GM18526 (cell line): ENCODE results near the gene DDX51.

Experiments
- POLR2A ChIP-seq: IDR thresholded peaks from 3 replicates; pipeline ENCODE4 v1.6.1; 2011; ENCODE audit not compliant: insufficient read length; ENCODE audit errors: extremely low read depth

Gene DDX51

DNA sequence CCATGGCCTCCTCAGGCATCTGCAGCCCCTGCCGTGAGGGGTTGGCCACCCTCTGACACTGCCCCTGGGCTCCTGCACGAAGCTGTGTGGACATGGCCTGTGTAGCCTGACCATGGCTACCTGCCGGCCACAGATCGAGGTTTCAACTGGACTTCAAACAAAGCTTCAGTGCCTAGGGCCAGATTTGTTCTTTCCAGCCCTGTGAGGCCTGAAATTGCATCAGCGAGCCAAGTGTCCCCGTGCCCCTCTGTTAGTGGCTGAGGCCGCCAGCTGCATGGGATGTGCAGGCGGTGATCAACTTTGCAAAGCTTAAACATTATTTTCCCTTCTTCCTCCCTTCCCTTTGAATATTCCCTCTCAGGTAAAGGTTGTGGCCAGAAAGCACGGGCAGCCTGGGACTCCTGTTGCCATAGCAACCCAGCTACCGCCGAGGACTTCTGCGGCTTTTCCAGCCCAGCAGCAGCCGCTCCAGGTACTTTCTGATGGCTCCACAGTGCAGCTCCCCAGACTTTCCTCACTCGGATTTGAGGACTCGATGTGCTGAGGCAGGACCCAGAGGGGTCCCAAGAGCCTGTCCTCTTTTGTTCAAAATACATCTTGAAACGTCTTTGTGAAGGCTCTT, 35.8 kb downstream of the DDX51 start:
- TF ChIP-seq POLR2A, result no peak

DNA sequence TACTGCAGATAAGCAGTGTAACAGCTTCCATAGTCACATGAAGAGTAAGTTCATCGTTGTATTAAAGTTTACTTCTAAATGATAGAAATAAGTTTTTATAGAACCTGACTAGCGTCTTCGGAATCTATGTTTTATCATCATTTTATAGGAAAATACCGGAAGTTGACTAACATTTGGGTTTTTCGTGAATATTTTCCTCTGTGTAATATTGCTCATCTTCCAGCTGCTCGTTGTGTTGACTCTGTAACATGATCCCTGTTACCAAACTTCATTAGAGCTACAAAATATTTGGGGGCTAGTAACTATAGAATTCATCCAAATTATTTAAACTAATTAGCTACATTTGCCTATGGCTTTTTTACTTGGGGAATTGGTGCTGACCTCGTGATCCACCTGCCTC, 37.2 kb downstream of the DDX51 start:
- TF ChIP-seq POLR2A, result no peak

DNA sequence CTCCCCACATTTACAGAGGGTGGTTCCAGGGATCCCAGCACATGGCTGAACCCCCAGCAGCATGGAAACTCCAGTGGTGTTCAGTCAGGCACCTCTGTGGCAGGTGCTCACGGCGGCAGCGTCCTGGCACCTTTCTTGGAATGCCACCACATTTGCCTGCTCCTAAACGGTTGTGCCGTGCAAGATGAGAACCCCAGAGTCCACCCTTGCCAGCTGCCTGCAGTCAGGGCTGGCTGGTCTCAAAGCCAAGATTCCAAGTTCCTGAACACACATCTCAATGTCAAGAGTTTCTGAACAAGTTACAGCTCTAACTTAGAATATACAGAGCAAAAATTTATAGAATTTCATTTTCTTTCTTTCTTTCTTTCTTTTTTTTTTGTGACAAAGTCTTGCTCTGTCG, 38.7 kb downstream of the DDX51 start:
- TF ChIP-seq POLR2A, result no peak

DNA sequence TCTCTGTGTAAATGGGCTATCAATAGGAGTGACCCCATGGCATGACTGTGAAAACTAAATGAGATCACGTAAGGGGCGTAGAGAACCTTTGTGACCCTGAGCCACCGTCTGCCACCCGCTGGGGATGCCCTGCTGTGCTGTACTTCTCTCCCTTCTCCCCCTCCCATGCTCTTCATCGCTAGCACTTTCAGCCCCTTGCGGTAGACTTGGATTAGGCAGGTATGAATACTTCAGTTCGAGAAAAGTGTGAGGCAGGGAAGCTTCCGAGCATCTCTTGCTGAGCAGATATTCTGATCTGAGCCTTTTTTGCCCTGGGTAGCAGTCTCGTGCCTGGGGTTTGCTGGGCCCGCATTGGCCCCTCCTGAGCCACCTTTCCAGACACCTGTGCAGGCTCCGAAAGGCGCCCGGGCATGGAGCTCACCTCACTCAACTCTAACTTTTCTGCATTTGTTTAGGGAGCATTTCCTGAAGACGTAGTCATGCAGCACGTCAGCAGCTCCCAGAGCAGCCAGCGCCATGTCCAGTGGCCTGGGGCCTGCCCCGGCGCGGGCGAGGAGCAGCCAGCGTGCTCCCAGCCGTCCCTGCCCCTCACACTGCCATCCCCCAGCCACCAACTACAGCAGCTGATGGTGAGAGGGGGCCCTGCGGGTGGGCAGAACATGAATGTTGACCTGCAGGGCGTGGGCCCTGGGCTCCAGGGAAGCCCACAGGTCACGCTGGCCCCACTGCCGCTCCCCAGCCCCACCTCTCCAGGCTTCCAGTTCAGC, 40.4 kb downstream of the DDX51 start:
- no peak for TF ChIP-seq POLR2A

DNA sequence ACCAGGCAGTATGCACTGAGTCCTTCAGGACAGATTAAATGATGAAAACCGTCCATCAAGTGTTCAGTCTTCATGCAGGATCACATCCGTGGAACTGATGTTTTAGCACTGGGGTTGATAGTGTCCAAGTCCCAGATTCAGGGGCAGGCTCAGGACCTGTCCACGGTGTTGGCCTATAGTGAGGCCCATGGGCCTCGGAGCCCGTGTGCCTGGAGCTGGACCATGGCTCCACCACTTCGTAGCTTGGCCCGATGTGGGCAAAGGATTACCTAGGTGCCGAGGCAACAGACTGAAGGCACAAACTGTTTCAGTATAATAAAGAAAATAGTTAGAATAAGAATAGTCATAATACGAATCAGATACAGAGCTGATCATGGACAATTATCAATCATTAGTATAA, 41.8 kb downstream of the DDX51 start:
- TF ChIP-seq POLR2A, result no peak

DNA sequence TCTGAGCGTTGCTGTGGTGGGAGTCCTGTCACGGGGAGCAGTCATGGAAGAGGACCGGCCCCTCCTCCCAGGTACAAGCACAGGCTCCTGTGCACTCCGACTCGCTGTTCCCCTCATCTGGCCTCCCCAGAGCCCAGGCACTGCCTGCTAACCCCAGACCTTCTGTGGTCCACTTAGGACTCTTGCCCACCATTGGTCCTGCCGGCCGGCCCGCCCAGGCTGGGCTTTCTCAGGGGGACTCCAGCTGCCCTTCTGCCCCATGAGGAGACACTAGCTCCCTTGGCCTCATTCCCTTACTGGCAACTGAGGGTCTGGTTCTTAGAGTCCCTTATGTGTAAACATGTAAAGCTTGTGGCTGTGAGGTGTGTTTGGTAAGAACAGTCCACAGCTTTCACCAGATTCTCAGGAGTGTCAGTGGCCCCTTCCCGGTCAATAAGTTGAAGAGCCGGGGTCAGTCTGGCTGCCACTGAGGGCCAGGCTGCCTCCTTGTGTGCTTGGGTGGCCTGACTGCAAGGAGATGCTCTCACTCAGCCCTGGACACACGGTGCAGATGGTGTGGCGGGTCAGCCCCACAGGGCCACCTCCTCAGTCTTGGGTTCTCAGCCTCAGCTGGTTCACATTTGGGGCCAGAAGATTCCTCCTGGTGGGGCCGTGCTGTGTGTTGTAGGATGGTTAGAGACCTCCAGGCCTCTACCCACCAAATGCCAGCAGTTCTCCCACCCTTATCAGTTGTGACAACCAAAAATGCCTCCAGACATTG, 43.6 kb downstream of the DDX51 start:
- TF ChIP-seq POLR2A, result no peak

DNA sequence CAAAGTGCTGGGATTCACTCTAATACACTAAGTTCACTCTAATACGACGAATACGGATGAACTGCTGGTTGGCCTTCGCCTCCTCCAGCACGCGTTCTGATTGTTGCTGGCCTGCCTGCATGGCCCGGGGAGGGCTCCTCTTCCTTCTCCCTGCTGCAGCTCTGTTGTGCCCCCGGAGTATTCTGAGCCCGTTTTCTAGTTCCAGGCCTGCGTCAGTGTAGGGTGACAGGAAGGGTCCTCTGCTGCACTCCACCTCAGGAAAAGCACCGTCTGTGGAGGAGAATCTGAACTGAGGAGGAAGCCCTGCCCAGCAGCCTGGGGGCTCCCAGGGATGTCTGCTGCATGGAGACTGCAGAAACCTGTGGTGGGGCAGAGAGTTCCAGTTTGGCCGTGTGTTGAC, 44.4 kb downstream of the DDX51 start:
- TF ChIP-seq POLR2A, result no peak

DNA sequence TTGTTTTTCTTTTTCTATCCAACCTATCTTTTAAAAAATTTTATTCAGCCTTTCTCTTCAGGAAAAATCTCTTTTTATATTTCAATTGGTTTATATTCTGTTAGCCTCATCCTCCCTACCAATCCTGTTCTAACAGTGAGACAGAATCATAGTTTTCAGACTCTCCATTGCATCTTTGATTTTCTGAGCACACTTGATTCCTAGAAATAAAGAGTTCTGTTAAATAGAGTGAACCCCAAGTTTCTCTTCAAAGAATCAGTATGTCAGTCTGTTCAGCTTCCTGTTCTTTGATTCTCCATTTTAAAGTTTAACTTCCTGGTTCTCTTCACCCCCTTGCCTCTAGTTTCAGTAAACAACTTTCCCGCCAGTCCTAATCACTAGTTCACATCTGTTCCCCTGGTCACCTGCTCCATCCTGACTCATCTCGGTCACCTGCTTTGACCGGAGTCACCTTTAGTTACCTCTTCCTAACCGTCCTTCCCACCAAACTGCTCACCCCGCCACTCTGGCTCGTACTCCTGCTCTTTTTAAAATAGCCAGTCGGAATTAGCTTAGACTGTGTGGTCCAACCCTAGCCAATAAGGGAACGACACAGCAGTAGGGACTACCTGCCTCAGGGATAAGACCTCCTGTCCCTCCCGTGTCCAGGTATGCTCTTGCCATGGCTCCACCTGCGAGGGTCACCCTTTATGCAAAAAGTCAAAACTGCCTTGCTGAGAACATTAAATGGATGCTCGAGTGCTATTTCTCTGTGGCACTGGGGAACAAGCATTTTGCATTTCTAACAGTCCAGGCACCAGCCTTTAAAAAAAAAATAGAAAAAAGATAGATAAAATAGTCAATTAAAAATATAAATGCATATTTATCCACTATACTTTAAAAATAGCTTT, 48.4 kb downstream of the DDX51 start:
- no peak for TF ChIP-seq POLR2A

DNA sequence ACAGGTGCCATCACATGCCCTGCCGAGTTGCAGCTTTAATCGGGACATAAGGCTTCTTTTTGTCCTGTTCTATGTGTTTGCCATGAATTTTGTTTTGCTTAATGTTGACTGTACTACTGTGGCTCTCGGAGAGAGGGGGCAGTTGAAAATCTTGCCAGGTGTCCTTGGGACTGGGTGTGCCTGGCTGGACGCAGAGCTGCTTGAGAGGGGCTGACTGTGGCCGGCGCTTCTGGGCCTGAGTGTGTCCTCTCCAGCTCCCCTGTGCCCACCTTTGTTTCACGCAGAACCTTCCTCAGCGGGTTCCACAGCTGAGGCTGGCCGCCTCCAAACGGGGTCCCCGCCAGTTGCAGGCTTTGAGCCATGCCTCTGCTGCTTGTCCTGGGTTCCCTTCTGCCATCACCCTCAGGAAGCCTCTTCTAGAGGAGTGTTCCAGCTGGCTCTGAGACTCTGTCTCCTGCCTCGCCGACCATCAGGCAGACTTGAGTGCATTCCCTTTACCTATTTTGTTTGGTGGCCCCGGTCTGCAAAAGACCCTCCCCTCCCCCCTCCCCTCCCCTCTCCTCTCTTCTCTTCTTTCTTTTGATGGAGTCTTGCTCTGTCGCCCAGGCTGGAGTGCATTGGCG, 49.7 kb downstream of the DDX51 start:
- no peak for TF ChIP-seq POLR2A

DNA sequence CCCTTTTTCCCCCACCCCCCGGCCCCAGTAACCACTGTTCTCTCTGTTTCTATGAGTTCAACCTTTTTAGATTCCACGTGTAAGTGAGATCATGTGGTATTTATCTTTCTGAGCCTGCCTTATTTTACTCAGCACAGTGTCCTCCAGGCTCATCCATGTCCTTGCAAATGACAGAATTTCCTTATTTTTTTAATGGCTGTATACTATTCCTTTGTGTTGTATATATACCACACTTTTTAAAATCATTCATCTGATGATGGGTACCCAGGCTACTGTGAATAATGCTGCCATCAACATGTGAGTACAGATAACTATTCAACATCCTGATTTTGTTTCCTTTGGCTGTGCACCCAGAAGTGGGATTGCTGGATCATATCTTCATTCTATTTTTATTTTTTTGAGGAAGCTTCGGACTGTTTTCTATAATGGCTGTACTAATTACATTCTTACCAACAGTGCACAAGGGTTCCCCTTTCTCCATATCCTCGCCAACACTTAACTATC, 54.7 kb downstream of the DDX51 start:
- TF ChIP-seq POLR2A, result no peak
